GM21528 (cell line): ENCODE data around the gene TMEM223.
"Not testable (repeated sequence)": the region's sequence is repeated elsewhere in the genome, so short reads cannot be mapped to it uniquely, and the experiment has no call there.

Experiments used
- ATAC-seq: cut with Tn5 transposase; IDR thresholded peaks from one replicate; pipeline ENCODE4 v1.9.1; 2021; ENCODE audit warnings: mild to moderate bottlenecking, moderate library complexity; ENCODE audit not compliant: unreplicated experiment, low FRiP score

Gene TMEM223

DNA sequence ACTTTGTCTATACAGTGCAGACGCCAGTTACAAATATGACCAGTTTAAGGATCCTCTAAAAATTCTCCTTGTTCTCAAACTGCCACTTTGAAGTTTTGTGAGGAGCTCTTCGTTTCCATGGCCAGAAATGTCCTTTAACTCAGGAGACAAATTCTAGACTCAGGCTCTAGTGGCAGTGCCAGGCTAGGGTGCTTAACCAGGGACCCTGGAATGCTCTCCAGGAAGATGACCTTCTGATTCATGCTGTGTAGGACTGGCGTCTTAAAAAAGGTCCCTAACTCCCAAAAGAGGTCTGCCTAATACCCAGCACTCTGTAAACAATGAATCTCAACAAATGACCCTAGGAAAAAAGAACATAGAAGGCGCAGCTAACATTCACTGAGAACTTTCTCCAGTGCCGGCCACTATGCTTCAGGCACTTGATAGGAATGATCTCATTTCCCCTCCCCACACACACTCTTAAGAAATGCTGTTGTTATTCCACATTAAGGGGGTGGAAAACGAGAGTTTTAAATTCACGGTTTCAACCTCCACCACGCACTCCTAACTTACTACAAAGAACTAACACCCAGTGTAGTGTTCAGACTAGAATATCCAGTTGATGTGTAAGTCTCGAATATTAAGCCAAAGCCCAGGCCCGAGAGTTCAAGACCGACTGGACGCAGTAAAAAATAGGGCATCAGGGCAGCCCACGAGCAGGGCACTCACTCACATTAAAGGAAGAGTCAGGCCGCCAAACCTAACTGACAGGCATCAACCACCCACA is 12.7 kb upstream of the TMEM223 start:
- ATAC-seq: peak; percentile 29

DNA sequence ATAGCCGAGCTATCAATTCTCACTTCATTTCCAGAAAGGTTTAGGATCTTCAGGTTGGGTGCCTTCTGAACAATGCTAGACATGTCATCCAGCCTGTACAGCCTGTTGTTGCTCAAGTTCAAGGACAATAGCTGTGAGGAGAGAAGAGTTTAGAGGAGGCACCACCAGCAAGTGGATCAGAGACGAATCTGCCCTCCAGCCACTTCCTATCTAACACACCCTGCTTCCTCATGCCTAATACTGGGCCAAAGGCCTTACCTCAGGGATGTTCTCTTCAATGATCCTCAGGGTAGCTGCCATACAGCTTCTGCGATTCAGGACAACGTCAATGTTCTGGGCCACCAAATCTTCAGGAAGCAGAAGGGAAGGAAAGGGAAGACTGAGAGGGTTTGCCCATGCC is 9.3 kb upstream of the TMEM223 start:
- ATAC-seq: no peak

- no peak for ATAC-seq
Observed at GRCh38 chr11:62799486-62799885, 7.7 kb upstream of the TMEM223 start.

DNA sequence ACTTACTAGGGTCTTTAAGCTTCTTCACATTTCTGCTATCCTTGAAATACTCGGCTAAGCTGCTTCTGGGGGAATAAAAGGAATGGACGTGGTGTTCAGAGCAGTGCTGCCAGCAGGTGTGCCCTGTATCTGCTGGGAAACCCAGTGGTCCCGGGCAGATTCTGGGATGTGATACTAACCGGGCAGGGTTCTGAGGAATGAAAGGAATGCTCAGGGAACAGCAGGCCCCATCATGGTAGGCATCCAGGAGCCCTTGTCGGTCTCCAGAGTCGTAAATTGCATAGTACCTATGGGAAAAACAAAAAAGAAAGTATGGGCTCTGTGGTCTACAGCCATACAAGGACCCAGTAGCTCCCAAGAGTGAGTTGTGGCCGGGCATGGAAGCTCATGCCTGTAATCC is 4.5 kb upstream of the TMEM223 start:
- ATAC-seq: no peak

- no peak for ATAC-seq
Observed at GRCh38 chr11:62794201-62794775, 2.5 kb upstream of the TMEM223 start.

DNA sequence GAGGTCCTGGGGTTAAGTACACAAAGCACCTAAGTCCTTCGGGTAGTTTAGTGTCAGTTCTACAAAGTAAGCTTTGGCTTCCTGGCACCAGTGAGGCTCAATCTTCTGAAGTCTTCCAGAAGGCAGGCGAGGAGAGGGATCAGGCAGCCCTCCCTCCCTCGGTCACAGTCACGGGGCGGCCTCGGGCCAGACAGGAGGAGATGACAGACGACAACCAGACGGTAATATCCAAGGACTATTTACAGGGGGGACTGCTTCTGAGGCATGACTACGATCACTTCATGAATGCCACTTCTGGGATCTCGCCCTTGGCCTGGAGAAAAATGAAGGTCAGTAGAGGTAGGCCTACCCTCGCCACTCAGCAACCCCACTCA is 383 bp upstream of the TMEM223 start:
- ATAC-seq: peak; percentile 3

DNA sequence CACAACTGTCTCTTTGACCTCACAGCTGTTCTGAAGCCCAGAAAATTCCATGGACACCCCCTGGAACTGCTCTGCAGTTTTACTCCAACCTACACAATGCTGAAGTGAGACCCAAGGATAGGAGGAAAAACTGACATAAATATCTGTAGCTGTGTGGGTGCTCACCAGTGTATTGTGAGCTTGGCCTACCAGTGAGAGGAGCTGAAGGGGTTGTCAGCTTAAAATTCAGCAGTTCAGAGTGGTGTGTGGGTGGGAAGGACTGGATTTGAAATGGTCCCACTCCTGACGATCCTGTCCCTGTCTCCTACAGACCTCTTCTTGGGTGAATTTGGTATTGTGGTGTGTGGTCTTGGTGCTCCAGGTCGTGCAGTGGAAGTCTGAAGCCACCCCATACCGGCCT is 2.2 kb downstream of the TMEM223 start:
- ATAC-seq: no peak

DNA sequence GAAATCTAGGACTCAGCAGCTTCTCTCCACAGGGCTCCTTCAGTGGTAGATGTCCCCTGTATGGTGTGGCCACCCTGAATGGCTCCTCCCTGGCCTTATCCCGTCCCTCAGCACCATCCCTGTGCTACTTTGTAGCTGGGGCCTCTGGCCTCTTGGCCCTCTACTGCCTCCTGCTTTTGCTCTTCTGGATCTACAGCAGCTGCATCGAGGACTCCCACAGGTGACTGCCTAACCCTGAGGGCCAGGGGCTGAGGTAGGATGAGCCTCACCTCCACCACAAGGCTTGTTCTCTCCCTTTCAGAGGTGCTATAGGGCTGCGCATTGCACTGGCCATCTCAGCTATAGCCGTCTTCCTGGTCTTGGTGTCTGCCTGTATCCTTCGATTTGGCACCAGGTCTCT is 2.8 kb downstream of the TMEM223 start:
- no peak for ATAC-seq

GRCh38 chr11:62787005-62787759 is 4.6 kb downstream of the TMEM223 start, which contains the start of gene TMEM179B:
TMEM179B (plus strand) TSS chr11:62787402; CDS start chr11:62787432, 30 bp downstream.
- ATAC-seq: peak; percentile 66

- peak; percentile 53 for ATAC-seq
Observed at GRCh38 chr11:62786318-62787004, 5.3 kb downstream of the TMEM223 start.

DNA sequence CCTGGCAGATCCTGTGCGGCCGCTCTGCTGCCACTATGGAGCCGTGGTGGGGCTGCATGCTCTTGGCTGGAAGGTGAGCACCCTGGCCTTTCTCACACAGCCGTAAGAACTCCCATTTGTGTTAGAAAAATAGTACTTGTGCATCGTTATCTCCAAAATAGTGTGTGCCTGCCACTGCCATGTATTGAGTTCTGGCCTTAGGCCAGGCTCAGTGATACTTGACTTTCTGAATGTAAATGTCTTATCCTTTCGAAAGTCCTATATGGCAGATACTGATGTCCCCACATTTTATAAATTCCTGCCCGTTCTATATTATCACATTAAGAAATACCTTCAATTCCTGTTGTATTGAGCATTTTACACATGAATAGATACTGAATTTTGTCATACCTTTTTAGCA is 9.1 kb downstream of the TMEM223 start:
- no peak for ATAC-seq

GRCh38 chr11:62778441-62778840 is 13.4 kb downstream of the TMEM223 start:
- no peak for ATAC-seq

GRCh38 chr11:62777389-62777788 is 14.4 kb downstream of the TMEM223 start:
- no peak for ATAC-seq

DNA sequence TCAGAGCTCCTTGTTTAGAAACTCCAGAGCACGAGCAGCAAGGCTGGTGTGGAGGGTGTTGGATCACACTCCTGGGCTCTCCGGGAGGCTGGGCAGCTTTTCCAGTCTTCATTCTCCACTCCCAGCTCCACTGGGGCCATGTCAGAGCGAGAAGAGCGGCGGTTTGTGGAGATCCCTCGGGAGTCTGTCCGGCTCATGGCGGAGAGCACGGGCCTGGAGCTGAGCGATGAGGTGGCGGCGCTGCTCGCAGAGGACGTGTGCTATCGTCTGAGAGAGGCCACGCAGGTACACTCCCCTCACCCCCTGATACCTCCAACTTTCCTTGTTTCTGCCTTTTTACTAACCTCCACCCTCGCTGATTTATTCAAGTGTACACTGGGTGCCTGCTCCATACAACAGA is 16.2 kb downstream of the TMEM223 start:
- no peak for ATAC-seq

DNA sequence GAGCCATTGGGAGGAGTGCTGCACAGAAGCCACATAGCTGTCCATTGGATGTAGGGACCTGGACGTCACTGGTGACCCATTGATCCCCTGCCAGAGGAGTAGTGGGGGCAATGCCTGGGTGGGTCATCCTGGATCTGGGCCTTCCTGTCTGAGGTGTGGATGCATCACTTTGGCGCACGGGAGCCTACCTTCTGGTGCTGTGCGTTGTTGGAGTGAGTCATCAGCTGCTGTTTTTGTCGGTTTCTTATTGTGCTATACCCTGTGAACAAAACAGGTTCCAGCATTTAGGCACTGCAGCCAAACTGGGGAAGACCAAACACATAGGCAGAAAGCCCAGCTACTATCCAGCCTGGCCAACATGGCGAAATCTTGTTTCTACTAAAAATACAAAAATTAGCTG is 17.4 kb downstream of the TMEM223 start:
- ATAC-seq: no peak

DNA sequence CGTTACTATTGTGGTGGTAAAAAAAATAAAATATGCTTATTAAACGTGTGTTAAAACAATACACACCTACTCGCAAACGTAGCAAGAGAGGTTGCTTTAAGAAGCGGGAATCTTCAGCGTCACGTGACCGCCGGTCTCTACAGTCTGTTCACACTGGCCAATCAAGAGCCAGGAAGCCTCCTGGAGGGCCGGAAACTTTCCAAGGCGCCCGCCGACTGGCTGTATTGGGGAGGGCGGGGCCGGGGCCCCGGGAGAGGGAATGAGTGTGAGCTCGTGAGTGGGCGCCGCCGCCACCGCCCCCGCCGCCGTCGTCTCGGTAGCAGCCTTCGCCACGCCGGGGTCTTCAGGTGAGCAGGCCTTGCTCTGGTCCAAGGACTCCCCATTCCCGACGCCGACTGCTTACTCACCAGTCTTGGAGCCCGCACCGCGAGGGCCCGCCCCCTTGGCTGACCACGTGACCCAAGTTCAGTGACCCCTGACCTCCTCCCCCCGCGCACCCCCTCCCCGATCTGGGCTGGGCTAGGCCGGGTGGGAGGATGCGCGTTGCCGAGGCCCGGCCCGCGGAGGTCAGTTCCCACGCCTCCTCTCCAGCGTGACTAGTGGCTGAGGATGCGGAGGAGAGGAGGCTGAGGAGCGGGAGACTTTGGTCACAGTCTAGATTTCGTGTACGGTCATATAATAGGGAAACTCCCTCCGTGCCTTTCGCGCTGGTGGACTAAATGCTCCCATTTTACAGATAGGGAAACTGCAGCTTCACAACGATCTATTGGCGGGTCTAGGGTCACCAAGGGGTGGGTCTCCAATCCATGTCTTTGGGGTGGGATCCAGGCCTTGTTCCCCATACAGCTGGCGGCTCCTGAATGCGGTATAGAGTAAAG is 20.4 kb downstream of the TMEM223 start, which contains the start of gene TAF6L:
TAF6L (plus strand) TSS at position 253 of the 878 bp plus-strand sequence. CDS start 4,388 bp downstream, outside the sequence.
- ATAC-seq: peak; percentile 76

- peak; percentile 6 for ATAC-seq
Observed at GRCh38 chr11:62770778-62771143, 21.0 kb downstream of the TMEM223 start.

DNA sequence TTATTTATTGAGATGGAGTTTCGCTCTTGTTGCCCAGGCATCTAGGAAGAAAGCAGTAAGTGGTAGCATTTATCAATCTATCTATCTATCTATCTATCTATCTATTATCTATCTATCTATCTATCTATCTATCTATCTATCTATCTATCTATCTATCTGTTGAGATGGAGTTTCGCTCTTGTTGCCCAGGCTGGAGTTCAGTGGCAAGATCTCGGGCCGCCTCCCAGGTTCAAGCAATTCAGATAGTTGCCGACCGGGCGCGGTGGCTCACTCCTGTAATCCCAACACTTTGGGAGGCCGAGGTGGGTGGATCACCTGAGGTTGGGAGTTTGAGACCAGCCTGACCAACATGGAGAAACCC is 31.0 kb downstream of the TMEM223 start:
- not testable (repeated sequence) for ATAC-seq

GRCh38 chr11:62757846-62758788 is 33.7 kb downstream of the TMEM223 start:
- no peak for ATAC-seq
